ENCODE measurements around the gene PYGM. TPM values are rescaled to one million over a fixed set of nuclear protein-coding genes. Genes with fewer than 3 reads are reported as not detected.

The PYGM gene
- total RNA-seq, 1 experiment from 2014 or later, result 0.45 TPM

GRCh38 chr11:64796757-64797541 lies 37.2 kb upstream of the PYGM start:
- no peak for DNase-seq (ENCODE audit: low read depth in 1 of 2, low spot score in 2 of 2)
- H3K4me1 ChIP-seq (replicated peaks), result peaks cover 6% of the 10 kb centered on the region; the same call in 1 of the 2 replicates
- no peaks in the 10 kb centered on the region for H3K27me3 ChIP-seq (replicated peaks)
- H3K27ac ChIP-seq, result no peak overlapping the region
- no peaks in the 10 kb centered on the region for H3K9me3 ChIP-seq (replicated peaks)
- no peak overlapping the region for H3K4me3 ChIP-seq
- peaks cover 48% of the 10 kb centered on the region for H3K36me3 ChIP-seq

- no peak overlapping the region for H3K27ac ChIP-seq
- 0 out of 2 replicates have a peak, but pooled peaks cover 2% of the 10 kb centered on the region for H3K4me1 ChIP-seq (replicated peaks)
- peaks cover 48% of the 10 kb centered on the region for H3K36me3 ChIP-seq
- no peak overlapping the region for H3K4me3 ChIP-seq
- H3K9me3 ChIP-seq (replicated peaks), result no peaks in the 10 kb centered on the region
- DNase-seq (ENCODE audit: low read depth in 1 of 2, low spot score in 2 of 2), result no peak
- H3K27me3 ChIP-seq (replicated peaks), result no peaks in the 10 kb centered on the region
Measured at GRCh38 chr11:64796047-64796756, 36.4 kb upstream of the PYGM start.

GRCh38 chr11:64794526-64794925 lies 34.8 kb upstream of the PYGM start:
- Histone ChIP-seq H3K4me1 (replicated peaks) (no peaks in the 10 kb centered on the region), H3K27ac (no peak overlapping the region), H3K9me3 (replicated peaks) (no peaks in the 10 kb centered on the region), H3K27me3 (replicated peaks) (no peaks in the 10 kb centered on the region), H3K36me3 (peaks cover 46% of the 10 kb centered on the region), H3K4me3 (no peak overlapping the region)
- no peak for DNase-seq (ENCODE audit: low read depth in 1 of 2, low spot score in 2 of 2)

- H3K27me3 ChIP-seq (replicated peaks), result no peaks in the 10 kb centered on the region
- no peaks in the 10 kb centered on the region for H3K4me1 ChIP-seq (replicated peaks)
- no peaks in the 10 kb centered on the region for H3K9me3 ChIP-seq (replicated peaks)
- DNase-seq (ENCODE audit: low read depth in 1 of 2, low spot score in 2 of 2), result no peak
- no peak overlapping the region for H3K4me3 ChIP-seq
- peaks cover 48% of the 10 kb centered on the region for H3K36me3 ChIP-seq
- H3K27ac ChIP-seq, result no peak overlapping the region
Measured at GRCh38 chr11:64793271-64794160, 33.7 kb upstream of the PYGM start.

GRCh38 chr11:64792482-64792881 lies 32.7 kb upstream of the PYGM start:
- DNase-seq (ENCODE audit: low read depth in 1 of 2, low spot score in 2 of 2), result no peak
- Histone ChIP-seq H3K4me1 (replicated peaks) (no peaks in the 10 kb centered on the region), H3K27me3 (replicated peaks) (no peaks in the 10 kb centered on the region), H3K4me3 (no peak overlapping the region), H3K9me3 (replicated peaks) (no peaks in the 10 kb centered on the region), H3K27ac (no peak overlapping the region), H3K36me3 (peaks cover 45% of the 10 kb centered on the region)

GRCh38 chr11:64791781-64792291 lies 32.1 kb upstream of the PYGM start:
- Histone ChIP-seq H3K27ac (no peak overlapping the region), H3K9me3 (replicated peaks) (no peaks in the 10 kb centered on the region), H3K27me3 (replicated peaks) (no peaks in the 10 kb centered on the region), H3K4me1 (replicated peaks) (no peaks in the 10 kb centered on the region), H3K4me3 (no peak overlapping the region), H3K36me3 (peaks cover 40% of the 10 kb centered on the region)
- no peak for DNase-seq (ENCODE audit: low read depth in 1 of 2, low spot score in 2 of 2)

- Histone ChIP-seq H3K27ac (no peak overlapping the region), H3K9me3 (replicated peaks) (no peaks in the 10 kb centered on the region), H3K4me1 (replicated peaks) (no peaks in the 10 kb centered on the region), H3K4me3 (no peak overlapping the region), H3K27me3 (replicated peaks) (no peaks in the 10 kb centered on the region; the same call in 1 of the 2 replicates), H3K36me3 (peaks cover 26% of the 10 kb centered on the region)
- no peak for DNase-seq (ENCODE audit: low read depth in 1 of 2, low spot score in 2 of 2)
Measured at GRCh38 chr11:64790205-64791095, 30.7 kb upstream of the PYGM start.

- no peak for DNase-seq (ENCODE audit: low read depth in 1 of 2, low spot score in 2 of 2)
- peaks cover 26% of the 10 kb centered on the region for H3K36me3 ChIP-seq
- H3K4me1 ChIP-seq (replicated peaks), result no peaks in the 10 kb centered on the region
- no peaks in the 10 kb centered on the region; the same call in 1 of the 2 replicates for H3K27me3 ChIP-seq (replicated peaks)
- H3K27ac ChIP-seq, result no peak overlapping the region
- no peak overlapping the region for H3K4me3 ChIP-seq
- H3K9me3 ChIP-seq (replicated peaks), result no peaks in the 10 kb centered on the region
Measured at GRCh38 chr11:64789331-64790204, 29.8 kb upstream of the PYGM start.

GRCh38 chr11:64788321-64789215 lies 28.8 kb upstream of the PYGM start:
- H3K4me1 ChIP-seq (replicated peaks), result no peaks in the 10 kb centered on the region
- no peak overlapping the region for H3K27ac ChIP-seq
- DNase-seq (ENCODE audit: low read depth in 1 of 2, low spot score in 2 of 2), result no peak
- no peak overlapping the region for H3K4me3 ChIP-seq
- no peaks in the 10 kb centered on the region; the same call in 1 of the 2 replicates for H3K27me3 ChIP-seq (replicated peaks)
- H3K9me3 ChIP-seq (replicated peaks), result no peaks in the 10 kb centered on the region
- peaks cover 26% of the 10 kb centered on the region for H3K36me3 ChIP-seq

- DNase-seq (ENCODE audit: low read depth in 1 of 2, low spot score in 2 of 2), result peak; percentile 48 to 79
- Histone ChIP-seq H3K36me3 (peaks cover 26% of the 10 kb centered on the region), H3K4me3 (no peak overlapping the region), H3K27me3 (replicated peaks) (no peaks in the 10 kb centered on the region; the same call in 1 of the 2 replicates), H3K4me1 (replicated peaks) (no peaks in the 10 kb centered on the region), H3K9me3 (replicated peaks) (no peaks in the 10 kb centered on the region), H3K27ac (no peak overlapping the region)
Measured at GRCh38 chr11:64787526-64788320, 27.9 kb upstream of the PYGM start.

GRCh38 chr11:64786308-64786707 lies 26.5 kb upstream of the PYGM start:
- H3K4me3 ChIP-seq, result no peak overlapping the region
- H3K9me3 ChIP-seq (replicated peaks), result no peaks in the 10 kb centered on the region
- H3K4me1 ChIP-seq (replicated peaks), result no peaks in the 10 kb centered on the region
- H3K27ac ChIP-seq, result no peak overlapping the region
- peak in 1 of 2 experiments; percentile 51 for DNase-seq (ENCODE audit: low read depth in 1 of 2, low spot score in 2 of 2)
- no peaks in the 10 kb centered on the region; the same call in 1 of the 2 replicates for H3K27me3 ChIP-seq (replicated peaks)
- H3K36me3 ChIP-seq, result peaks cover 22% of the 10 kb centered on the region

Data from SJSA1 (cell line).